ENCODE measurements around the gene NOVA2.
A peak's percentile ranks its signal among the peaks of the same experiment; 100 is the strongest.

The NOVA2 gene

GRCh38 chr19:45959517-45960025 lies 14.1 kb downstream of the NOVA2 start:
- no peak for DNase-seq (ENCODE audit: low spot score)

DNA sequence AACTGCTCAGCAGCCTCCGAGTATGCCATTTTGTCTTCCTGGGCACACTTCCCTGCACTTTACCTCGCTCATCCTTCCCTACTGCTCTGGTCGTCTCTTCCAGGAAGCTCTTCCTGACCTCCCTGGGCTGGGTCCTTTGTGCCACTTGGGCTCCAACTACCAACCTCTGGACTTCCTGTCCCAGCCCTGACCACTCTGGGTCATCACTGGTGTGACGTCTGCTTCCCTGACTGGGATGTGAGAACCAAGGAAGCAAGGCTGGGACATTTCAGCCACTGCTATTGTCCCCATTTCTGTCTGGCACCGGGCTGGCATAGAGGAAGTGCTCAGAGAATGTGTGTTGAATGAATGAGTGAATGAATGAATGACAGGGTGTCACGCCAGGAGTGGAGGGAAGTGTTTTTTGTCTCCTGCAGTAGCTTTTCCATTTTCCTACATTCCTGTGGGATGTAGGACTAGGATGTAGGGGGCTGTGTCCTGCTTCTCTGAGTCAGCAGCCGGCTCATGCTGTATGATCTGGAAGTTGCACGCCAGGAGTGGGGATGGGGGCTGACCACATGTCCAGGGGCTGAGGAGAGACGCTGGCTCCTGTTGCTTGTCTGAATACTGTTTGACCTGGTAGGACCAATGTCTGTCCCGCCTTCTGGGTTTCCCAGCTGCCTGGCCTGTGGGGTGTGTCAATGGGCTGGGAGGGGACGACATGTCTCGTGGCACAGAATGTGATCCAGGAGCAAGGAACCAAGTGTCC lies 14.7 kb downstream of the NOVA2 start:
- no peak for DNase-seq (ENCODE audit: low spot score)

DNA sequence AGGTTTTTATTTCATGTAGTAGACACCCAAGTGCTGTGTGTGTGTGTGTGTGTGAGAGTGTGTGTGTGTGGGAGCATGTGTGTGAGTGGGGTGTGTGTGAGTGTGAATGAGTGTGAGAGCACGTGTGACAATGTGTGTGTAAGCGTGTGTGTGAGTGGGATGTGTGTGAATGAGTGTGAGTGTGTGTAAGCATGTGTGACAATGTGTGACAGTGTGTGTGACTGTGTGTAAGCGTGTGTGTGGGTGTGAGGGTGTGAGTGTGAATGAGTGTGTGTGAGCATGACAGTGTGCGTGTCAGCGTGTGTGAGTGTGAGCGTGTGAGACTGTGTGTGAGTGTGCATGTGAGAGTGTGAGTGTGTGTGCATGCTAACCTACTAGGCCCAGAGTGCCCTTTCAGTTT lies 15.3 kb downstream of the NOVA2 start:
- no peak for DNase-seq (ENCODE audit: low spot score)

DNA sequence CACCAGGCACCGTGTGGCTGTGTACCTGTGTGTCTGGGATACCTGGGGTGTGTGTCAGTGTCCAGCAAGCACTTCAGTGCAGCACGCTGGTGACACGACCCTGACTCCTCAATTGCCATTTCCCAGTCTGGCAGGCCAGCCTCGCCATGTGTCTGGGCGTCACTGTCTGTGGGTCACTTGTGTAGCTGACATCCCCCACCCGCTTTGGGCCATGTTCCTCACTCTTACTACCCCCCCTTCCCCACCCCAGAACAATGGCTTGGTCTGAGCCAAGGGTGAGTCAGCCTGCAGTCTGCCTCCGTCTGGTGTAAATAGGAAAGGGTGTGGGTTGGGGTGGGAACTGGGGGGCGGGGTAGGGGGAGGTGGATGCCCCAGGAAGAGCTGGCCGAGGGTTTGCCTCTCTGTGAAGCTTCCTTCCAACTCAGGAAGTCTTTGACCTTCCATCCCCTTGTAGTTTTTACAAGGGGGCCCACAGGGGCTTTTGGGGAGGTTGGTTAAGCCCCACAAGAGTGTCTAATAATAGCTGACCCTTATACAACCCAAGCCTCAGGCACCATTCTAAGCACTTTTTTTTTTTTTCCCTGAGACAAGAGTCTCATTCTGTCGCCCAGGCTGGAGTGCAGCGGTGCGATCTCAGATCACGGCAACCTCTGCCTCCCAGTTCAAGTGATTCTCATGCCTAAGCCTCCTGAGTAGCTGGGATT lies 17.6 kb downstream of the NOVA2 start:
- peak; percentile 92 for DNase-seq (ENCODE audit: low spot score)

DNA sequence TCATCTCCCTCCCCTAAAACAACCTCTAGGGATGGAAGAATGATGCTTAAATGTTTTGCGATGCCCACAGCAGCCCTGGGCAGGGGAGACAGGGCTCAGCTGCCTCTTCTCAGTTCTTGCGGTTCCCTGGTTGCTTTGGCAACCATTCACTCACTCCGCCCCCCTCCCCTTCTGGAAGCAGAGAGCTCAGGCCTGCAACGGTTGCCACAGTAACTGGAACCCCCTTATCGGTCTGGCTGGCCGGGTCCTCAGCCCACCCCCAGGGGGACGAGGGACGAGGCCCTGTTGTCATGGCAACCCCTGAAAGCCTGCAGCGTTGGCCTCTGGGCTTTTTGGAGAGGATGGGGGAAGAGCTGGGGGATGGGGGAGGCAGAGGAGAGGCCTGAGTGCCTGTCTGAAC lies 19.5 kb downstream of the NOVA2 start:
- no peak for DNase-seq (ENCODE audit: low spot score)

DNA sequence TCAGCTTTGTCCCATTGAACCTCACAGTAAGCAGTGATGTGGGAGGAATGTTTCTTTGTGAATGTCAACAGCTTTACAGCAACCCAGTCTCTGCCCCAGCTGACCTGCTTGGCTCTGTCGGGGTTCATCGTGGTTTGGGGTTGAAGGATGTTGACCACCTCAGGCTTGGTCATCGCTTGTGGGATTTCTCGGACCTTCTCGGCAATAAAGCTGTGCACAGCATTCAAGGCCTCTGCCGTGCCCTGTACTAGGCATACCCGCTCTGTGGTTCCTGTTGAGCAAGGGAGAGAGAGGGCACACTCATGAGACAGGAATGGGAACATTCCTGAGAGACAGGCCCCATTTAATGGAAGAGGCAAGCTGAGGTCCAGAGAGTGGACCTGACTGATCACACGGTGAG lies 20.0 kb downstream of the NOVA2 start:
- no peak for DNase-seq (ENCODE audit: low spot score)

- DNase-seq (ENCODE audit: low spot score) = no peak
These were observed 20.8 kb downstream of the NOVA2 start for GRCh38 chr19:45952686-45953505.

DNA sequence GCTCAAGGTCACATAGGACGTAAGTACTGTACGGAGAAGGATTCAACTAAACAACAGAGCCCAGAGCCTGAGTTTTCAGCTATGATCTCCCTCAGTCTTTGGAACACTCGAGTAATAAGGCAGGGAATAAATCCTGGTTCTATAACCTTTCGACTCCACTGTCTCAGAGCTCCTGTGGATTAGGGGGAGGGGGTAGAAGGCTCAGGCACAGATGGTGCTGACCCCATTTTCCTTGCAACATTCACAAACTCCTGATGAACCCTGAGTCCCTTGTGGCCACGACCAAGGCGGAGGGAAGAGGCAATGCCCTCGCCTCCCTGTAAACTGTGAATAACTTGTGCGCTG lies 21.4 kb downstream of the NOVA2 start:
- DNase-seq (ENCODE audit: low spot score) = no peak

GRCh38 chr19:45947926-45948325 lies 25.7 kb downstream of the NOVA2 start:
- no peak for DNase-seq (ENCODE audit: low spot score)

- DNase-seq (ENCODE audit: low spot score) = no peak
These were observed 33.2 kb downstream of the NOVA2 start for GRCh38 chr19:45940515-45940805.

DNA sequence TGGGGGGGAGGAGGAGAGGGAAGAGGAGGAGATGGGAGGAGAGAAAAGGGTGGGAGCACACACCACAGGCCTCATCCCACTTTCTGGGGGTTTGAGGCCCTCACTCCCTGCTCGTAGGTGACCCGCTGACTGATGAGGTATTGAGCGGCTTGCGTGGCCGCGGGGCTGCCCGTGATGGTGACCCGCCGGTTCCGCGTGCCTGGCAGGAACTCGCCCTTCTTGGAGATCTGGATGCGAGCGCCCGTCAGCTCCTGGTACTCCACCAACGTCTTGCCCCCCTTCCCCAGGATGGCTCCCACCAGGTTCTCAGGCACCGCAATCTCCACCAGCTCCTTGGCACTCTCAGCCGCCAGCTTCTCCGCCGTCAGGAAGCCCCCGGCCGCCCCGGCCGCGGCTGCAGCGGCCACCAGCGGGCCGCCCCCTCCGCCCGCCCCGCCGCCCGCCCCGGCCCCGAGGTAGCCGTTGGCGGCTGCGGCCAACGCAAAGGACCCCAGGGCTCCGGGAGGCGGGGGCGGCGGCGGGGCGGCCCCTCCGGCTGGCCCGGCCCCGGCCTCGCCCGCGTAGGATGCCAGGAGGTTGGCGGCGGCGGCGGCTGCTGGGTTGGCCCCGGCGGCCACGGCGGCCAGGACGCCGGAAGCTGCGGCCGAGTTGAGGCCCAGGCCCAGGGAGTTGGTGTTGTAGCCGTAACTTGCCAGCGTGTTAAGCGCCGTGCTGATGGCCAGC lies 33.7 kb downstream of the NOVA2 start:
- no peak for DNase-seq (ENCODE audit: low spot score)

DNA sequence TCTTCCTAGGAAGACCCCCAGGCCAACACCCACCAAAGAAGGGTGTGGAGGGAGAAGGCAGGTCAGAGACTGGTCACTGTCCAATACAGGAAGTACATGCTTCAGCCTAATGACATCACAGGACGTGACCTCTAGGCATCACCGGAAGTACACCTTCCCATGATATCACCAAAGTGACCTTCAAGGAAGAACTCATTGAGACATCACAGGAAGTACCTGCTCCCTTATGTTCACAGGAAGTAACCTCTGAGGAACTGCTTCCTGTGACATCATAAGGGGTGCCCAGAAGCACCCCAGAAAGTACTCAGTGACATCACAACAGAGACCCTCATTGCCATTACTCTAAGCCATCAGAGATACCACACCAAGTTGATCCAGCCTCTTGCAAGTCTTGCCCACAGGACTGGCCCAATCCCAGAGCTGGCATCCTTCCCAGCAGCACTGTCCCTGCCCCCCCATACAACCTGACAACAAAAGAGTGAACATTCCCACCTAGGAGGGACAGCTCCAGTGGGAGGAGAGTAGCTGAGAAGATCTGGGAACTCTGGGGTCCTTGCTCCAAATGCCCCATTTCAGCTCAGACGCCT lies 34.8 kb downstream of the NOVA2 start:
- no peak for DNase-seq (ENCODE audit: low spot score)

DNA sequence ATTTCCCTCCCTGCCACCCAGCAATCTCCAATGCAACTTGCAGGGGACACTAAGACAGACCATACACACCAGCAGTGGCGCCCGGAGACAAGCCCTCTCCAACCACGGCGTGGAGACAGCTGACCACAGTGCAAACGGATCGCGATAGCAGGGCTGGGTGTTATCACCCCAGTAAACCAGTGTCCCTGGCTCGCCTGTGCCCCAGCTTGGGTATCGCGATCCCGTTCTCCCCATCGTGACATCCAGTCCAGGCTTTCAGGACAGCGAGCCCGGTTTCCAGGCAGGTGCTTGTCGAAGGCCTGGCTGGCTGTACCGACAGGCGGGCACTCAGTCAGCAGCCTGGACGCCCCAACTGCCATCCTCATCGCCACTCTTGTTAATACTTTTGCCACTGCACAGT lies 38.4 kb downstream of the NOVA2 start:
- no peak for DNase-seq (ENCODE audit: low spot score)

- DNase-seq (ENCODE audit: low spot score) = no peak
These were observed 39.0 kb downstream of the NOVA2 start for GRCh38 chr19:45934551-45935230.

GRCh38 chr19:45933759-45934158 lies 39.9 kb downstream of the NOVA2 start:
- DNase-seq (ENCODE audit: low spot score) = no peak

- DNase-seq (ENCODE audit: low spot score) = no peak
These were observed 42.6 kb downstream of the NOVA2 start for GRCh38 chr19:45931055-45931454.

DNA sequence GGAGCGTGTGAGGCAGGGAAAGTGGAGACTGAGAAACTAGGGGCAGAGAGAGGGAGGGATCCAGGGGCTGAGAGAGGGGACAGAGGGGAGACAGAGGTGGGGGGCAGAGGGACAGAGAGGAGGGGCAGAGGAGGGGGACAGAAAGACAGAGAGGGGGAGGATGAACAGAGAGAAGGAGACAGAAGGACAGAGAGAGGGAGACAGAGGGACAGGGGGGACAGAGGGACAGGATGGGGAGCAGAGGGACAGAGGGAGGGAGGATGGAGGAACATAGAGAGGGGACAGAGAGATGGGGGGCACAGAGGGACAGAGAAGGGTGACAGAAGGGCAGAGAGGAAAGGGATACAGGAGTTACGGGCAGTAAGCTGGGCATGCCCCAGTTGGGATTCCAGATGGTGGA lies 44.4 kb downstream of the NOVA2 start:
- no peak for DNase-seq (ENCODE audit: low spot score)

DNA sequence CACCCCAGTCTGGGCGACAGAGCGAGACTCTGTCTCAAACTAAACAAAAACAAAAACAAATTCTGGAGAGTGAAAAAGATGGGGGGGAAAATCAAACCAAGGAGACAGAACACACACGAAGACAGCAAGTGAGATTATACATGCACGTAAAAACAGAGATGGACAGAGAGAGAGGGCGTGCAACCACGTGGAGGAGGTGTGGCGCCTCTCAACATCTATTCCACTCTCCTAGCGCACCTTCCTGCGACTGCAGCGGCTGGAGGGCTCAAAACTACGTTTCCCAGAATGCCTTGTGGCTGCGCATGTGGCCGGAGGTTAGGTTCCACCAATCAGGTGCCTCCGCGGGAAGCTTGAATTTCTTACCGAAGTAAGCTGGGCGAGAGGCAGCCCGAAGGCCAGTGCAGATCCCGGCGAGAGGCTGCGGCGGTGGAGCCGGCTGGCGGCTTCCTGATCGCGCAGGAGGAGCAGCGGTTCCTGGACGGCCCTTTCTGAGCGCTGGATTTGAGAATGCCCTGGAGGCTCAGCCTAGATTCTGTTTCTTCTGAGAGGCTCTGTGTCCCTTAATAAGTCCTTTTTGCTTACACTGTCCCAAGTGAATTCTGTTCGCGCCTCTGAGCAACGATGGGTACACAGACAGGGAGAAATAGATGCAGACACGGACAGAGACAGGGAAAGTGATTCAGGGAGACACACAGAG lies 46.0 kb downstream of the NOVA2 start:
- DNase-seq (ENCODE audit: low spot score) = peak; percentile 88

GRCh38 chr19:45924891-45925447 lies 48.7 kb downstream of the NOVA2 start:
- no peak for DNase-seq (ENCODE audit: low spot score)

DNA sequence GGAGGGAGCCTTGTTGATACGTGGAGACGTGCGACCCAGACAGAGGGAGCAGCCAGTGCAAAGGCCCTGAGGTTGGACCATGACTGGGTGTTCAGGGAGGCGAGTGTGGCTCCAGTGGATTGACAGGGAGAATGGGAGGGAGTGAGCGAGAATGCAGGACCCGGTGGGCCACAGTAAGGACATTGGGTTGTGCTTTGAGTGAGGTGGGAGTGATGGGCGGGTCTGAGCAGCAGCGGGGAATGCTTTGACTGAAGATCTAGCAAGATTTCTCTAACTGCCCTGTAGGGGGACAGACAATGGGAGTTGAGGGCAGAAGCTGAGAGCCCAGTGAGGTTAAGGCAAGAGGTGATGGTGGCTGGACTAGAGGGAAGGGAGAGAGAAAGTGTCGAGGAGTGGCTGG lies 51.4 kb downstream of the NOVA2 start:
- no peak for DNase-seq (ENCODE audit: low spot score)

Data from putamen (tissue), 1 donor.